NCI-H2029 (cell line): ENCODE results near the gene LAMP1.
"Not testable (repeated sequence)": the region's sequence is repeated elsewhere in the genome, so short reads cannot be mapped to it uniquely, and the experiment has no call there.

Source experiments
- DNase-seq: peaks from one replicate; lab custom pipeline; 2025; lab: John Stamatoyannopoulos, UW

Gene LAMP1

DNA sequence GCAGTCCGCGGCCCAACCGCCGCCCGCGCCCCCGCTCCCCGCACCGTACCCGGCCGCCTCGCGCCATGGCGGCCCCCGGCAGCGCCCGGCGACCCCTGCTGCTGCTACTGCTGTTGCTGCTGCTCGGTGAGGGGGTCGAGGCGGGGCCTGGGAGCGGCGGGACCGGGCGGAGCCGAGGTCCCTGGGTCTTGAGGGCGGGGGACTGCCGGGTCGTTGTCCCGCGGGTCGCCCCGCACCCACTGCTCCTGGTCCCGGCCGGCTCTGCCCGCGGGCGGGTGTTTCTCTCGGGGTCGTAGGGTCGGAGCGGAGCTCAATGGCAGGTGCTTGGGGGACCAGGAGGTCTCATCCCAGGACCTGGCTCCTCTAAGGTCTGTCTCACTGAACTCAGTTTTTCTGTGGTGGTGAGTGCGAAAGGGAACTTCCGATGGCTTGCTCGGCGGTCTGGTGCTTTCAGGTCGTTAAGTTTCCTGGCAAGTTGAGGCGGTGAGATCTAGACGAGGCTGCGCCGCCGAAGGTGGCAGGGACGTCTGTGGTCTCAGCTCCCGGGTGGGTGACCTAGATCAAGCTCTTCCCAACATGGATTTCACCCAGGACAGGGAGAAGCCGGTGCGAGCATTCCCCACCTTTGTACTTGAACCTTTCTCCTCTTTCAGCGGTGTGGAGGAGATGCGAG is 467 bp downstream of the LAMP1 start:
- DNase-seq: no peak

DNA sequence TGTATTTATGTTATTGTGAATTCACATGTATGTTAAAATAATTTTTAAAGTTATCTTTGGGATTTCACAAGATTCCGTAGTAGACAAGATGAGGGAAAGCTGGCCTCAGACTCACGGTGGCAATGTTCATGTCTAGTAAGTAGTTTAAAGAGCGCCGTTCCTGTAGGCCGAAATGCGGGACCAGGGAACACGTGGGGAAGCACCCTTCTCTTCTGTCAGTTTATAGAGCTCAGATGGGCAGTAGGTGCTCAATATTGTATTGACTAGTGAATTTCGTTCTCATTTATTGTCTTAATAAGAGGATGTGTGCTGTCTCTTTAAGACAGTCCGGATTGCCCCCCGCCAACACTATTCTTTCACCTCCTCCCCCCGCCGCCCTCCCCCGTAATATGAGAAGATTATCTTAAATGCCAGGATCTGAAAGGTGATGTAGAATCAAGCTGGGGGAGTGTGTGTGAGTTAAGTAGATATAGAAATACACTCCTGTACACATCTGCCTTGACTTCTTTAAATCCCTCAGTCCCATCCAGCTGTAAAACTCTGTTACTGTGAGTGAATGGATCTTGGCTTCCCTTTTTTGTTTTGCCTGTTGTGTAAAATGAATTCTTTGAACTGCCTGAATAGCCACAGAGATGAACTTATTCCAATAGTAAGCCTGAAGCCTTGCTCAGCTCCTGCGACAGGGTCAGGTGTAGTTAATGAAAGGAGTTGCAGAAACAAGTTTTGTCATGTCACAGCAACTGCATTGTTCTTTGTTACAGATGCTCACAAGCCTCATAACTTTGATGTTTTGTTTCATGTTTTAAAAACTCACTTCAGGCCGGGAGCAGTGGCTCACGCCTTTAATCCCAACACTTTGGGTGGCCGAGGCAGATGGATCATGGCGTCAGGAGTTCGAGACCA is 1.3 kb downstream of the LAMP1 start:
- no peak for DNase-seq

DNA sequence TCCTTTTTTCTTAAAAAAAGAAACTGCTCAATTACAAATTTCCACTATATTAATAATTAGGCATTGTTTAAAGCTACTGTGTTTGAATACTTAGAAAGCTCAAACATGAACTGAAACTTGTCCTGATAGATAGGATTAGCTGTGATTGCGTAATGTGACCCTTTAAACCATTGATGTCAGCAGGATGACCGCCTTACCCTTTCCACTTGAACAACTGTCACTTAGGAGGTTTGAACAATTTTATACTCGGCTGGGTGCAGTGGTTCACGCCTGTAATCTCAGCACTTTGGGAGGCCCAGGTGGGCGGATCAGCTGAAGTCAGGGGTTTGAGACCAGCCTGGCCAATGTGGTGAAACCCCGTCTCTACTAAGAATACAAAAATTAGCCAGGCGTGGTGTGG is 2.9 kb downstream of the LAMP1 start:
- no peak for DNase-seq

DNA sequence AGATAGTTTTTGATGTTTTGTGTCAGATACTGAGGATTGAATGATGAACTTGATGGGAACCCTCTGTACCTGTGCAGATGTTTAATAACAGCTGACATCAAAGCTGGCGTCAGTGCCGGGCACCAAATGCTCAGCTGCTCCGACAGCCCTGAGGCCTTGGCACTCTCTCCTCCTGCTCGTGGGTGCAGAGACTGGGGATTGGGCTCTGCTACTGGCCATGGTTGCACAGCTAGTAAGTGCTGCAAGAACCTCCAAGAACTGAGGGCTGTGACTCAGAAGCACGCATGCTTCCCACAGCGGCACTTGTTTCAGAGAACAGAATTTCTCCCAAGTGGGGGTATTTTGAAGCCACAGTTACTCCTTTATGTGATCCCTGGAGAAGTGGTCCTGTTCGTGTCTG is 5.9 kb downstream of the LAMP1 start:
- DNase-seq: no peak

DNA sequence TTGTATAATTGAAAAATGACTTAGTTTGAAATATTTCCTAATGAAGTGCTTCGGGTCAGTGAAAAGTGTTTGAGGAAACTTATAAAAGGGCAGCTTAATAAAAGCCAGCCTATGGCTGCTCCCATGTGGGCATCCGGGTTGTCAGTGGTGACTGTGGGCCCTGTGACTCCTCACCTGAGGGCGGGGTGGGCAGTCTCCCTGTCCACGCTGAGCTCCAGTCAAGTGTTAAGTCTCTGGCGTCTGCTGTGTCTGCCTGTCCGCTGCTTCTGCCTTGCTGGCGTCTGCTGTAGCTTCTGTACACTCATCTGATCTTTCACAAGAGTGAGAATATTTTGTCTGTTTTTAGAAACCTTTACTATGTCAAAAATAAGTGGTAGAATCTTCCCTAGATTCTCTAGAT is 7.1 kb downstream of the LAMP1 start:
- no peak for DNase-seq

DNA sequence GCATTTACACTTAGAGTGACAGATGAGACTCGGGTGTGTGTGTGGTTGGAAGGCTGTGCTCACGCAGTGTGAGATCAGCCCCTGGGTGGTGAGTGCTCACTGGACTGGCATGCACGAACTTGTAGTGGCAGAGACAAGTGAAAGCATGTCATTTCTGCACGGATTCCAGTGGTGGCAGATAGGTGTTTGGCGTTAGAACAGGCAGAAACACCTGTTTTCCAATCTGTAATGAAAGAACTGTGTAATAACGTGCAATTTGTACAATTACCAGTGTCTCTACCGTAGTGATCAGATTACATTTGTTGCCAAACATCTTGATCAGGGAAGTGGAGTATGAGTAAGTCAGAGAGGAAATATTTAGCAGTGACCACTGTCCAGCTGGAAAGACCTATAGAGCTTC is 8.2 kb downstream of the LAMP1 start:
- DNase-seq: no peak

DNA sequence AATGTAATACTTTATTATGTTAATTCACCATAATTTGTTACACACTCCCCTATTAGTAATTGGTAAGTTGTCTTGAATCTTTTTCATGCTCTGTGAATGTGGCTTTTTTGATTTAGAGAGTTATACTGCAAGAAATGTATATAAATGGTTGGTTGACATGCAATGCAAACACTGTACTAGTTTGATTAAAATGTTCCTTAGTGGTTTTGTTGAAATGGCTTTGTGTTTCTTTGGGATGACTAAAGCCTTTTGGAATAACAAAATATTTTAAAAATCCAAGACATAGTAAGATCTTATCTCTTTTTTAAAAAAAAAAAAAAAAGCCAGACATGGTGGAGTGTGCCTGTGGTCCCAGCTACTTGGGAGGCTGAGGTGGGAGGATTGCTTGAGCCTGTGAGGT is 10.5 kb downstream of the LAMP1 start:
- DNase-seq: no peak

DNA sequence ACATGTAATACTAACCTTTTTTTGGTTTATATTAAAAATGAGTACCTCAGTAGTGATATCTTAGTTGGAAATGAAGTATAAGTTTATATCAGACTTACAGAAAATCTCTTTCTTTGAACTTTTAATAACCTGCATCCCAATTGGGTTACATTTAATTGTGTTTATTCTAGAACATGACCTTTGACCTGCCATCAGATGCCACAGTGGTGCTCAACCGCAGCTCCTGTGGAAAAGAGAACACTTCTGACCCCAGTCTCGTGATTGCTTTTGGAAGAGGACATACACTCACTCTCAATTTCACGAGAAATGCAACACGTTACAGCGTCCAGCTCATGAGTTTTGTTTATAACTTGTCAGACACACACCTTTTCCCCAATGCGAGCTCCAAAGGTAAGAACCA is 12.4 kb downstream of the LAMP1 start:
- DNase-seq: no peak

DNA sequence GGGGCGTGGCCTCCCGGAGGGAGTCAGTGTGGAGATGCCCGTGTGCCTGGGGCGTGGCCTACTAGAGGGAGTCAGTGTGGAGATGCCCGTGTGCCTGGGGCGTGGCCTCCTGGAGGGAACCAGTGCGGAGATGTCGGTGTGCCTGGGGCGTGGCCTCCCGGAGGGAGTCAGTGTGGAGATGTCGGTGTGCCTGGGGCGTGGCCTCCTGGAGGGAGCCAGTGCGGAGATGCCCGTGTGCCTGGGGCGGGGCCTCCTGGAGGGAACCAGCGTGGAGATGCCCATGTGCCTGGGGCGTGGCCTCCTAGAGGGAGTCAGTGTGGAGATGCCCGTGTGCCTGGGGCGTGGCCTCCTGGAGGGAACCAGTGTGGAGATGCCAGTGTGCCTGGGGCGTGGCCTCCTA is 17.1 kb downstream of the LAMP1 start:
- not testable (repeated sequence) for DNase-seq

DNA sequence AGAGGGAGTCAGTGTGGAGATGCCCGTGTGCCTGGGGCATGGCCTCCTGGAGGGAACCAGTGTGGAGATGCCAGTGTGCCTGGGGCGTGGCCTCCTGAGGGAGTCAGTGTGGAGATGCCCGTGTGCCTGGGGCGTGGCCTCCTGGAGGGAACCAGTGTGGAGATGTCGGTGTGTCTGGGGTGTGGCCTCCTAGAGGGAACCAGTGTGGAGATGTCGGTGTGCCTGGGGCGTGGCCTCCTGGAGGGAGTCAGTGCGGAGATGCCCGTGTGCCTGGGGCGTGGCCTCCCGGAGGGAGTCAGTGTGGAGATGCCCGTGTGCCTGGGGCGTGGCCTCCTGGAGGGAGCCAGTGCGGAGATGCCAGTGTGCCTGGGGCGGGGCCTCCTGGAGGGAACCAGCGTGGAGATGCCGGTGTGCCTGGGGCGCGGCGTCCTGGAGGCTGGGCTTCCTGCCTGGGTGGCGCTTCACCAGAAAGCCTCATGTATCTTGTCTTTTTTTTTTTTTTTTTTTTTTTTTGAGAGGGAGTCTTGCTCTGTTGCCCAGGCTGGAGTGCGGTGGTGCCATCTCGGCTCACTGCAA is 17.9 kb downstream of the LAMP1 start:
- DNase-seq: not testable (repeated sequence)

DNA sequence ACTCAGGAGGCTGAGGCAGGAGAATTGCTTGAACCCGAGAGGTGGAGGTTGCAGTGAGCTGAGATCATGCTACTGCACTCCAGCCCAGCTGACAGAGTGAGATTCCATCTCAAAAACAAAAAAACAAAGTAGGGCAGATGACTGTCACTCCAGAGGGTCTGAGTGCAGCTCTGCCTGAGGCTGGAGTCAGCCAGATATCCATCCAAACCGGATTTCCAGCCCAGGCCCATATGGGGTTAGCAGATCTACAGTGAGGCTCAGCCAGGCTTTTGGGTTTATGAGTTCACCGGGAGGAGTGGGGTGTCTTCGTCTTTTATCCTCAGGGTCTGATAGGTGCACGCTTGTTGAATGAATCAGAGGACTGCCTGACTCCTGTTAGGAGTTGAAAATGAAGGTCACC is 19.0 kb downstream of the LAMP1 start:
- DNase-seq: no peak

DNA sequence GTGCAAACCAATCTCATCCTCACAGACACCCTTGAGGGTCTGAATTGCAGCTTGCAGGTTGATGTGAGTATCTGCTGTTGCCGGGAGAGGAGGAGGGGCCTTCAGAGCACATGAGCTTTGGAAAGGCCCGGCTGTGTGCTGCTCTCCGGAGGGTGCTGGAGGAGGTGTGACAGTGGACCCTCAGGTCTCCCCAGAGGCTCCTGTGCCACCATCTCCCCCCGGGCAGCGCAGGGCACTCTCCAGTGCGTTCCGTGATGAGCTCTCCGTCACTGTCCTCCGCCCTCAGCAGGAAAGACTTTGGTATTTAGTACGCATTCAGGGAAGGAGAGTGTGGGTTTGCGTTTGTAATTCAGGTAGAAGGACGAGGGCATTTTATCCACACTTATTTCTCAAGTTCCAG is 20.0 kb downstream of the LAMP1 start:
- no peak for DNase-seq

DNA sequence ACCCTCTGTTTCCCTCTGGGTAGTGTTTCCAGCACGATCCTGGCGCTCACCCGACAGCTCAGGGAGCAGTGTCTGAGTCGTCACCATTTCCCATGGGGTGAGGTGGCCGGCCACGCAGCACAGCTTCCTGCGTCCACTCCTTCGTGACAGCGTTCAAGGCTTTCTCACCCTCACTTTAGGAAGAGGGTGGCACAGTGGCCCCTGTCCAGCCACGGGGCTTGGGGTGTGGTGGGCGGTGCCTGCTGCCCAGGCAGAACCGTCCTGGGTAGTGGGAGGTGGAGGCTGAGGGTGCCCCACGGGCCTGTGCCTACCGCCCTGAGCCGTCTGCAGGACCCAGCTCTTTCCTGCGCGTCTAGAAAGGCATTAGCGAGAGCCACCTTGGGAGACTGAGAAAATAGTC is 21.9 kb downstream of the LAMP1 start:
- DNase-seq: no peak

DNA sequence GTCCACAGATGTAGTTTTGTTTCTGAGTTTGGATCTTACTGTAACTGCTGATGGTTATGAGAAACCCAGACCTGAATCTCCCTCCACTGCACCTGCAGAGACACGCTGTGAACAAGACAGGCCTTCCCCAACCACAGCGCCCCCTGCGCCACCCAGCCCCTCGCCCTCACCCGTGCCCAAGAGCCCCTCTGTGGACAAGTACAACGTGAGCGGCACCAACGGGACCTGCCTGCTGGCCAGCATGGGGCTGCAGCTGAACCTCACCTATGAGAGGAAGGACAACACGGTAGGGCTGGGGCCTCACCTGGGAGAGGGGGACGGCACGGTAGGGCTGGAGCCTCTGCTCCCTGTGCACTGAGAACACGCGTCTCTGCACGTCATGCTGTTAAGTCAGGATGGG is 22.3 kb downstream of the LAMP1 start:
- no peak for DNase-seq

DNA sequence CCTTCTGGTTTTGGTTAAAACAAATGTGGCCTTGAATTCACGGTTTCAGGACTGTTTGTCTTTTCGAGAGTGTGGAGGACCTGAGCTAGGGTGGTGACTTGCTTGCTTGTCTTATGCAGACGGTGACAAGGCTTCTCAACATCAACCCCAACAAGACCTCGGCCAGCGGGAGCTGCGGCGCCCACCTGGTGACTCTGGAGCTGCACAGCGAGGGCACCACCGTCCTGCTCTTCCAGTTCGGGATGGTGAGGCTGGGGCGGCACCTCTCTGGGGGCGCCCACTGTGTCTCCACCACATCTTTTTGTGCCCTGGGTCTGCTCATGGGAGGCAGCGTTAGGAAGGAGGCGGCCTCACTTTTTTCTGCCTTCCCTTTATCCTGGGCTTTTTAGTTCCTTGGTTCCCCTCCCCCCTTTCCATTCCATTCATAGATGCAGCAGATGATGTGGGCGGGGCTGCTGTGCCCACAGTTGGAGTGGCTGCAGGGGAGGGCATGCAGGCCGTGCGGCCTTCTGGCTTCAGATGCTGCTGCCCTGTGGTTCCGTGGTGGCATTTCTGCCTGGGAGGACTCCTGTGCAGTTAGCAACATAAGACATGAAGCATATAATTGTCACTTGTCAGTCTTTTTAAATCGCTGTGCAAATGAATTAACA is 23.3 kb downstream of the LAMP1 start:
- DNase-seq: no peak

DNA sequence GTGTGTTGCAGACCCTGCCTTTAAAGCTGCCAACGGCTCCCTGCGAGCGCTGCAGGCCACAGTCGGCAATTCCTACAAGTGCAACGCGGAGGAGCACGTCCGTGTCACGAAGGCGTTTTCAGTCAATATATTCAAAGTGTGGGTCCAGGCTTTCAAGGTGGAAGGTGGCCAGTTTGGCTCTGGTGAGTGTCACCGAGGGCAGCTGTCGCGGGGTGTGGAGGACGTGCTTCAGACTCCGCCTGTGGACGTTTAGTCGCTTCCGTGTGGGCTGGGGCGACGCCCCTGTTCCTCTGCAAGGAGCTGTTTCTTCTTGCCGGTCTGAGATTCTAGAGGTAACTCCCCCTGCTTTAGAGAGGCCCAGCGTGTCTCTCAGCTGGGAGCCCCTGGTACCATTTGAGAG is 24.5 kb downstream of the LAMP1 start:
- no peak for DNase-seq

DNA sequence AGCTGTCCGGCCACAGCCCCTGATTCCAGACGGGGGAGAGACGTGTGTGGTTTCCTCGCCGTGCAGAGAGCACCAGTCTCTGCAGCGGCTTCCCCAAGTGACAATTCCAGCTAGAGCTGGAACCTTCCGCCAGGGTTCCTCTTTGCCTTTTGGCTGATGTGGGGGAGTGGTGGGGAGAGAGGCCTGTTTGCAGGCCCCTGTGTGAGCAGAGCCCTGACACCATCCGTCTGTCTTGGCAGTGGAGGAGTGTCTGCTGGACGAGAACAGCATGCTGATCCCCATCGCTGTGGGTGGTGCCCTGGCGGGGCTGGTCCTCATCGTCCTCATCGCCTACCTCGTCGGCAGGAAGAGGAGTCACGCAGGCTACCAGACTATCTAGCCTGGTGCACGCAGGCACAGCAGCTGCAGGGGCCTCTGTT is 25.0 kb downstream of the LAMP1 start:
- DNase-seq: no peak

DNA sequence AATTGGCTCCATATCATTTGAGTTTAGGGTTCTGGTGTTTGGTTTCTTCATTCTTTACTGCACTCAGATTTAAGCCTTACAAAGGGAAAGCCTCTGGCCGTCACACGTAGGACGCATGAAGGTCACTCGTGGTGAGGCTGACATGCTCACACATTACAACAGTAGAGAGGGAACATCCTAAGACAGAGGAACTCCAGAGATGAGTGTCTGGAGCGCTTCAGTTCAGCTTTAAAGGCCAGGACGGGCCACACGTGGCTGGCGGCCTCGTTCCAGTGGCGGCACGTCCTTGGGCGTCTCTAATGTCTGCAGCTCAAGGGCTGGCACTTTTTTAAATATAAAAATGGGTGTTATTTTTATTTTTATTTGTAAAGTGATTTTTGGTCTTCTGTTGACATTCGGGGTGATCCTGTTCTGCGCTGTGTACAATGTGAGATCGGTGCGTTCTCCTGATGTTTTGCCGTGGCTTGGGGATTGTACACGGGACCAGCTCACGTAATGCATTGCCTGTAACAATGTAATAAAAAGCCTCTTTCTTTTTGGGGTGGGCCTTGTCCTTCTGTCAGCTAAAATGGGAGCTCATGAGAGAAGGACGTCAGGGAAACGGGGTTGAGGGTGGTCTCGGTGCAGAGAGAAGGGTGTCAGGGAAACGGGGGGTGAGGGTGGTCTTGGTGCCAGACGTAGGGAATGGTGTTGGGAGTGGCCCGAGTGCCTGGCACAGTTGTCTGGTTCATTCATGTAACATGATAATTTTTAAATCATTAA is 26.0 kb downstream of the LAMP1 start:
- DNase-seq: no peak

DNA sequence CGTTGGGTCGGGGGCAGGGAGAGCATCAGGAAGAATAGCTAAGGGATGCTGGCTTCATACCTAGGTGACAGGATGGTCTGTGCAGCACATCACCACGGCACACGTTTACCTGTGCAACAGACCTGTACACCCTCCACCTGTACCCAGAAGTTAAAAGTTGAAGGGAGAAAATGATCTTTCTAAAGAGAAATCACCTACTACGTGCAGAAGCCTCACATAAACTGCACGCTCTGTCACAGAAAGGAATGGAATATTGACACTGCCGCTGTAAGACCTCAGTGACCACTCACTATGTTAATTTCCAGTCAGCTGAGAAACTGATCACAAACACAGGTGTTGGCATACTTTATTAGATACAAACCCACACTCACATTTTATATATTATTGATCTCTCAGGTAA is 26.8 kb downstream of the LAMP1 start:
- DNase-seq: no peak

DNA sequence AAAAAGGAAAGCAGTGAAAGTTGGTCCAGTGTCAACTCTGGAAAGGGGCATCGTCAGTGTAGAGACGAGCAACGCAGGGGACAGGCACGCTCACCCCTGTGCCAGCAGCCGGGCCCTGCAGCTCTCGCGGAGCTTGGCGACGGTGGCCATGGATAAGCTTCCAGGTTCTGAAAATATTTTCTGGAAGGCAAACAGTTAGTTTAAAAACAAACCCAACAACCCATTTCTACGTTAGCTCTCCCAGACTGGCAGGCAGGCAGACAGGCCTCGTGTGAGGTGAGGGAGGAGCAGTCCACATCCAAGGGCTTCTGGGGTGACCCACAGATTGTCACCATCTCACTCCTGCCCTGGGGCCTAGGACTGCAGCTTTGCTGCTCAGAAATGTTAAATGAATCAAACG is 27.4 kb downstream of the LAMP1 start:
- no peak for DNase-seq

DNA sequence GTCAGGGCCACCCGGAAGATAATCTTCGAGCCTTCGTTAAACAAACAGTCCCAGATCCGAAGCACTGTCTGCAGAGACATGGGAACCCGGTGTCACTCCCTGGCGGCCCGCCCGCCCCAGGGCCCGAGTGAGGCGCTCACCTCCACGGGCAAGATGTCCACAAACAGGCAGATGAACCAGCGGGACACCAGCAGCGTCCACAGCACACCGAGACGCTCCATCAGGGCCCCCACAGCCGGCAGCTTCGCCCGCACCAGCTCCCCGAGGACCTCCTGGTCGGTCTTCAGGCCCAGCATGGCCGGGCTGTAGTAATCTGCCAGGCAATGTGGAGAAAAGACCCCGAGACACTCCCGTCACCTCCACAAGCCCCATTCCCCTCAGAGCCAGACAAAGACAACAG is 28.7 kb downstream of the LAMP1 start:
- DNase-seq: no peak

DNA sequence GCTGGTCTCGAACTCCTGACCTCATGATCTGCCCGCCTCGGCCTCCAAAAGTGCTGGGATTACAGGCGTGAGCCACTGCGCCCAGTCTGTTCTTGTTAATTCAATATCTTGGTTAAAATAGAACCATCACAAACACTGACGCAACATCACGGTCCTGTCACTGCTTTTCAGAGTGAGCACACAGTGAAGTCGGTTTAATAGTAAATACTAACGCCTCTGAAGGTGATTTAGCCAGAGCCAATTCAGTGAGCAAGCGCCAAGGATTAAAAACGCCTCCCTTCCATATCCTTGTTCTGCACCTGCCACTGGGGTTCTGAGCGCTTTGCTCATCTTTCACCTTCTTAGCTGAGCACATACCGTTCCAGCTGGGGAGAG is 30.3 kb downstream of the LAMP1 start:
- DNase-seq: no peak
